Kasumi-1 (cell line): ENCODE results near the gene MPC1L.
A peak's percentile ranks its signal among the peaks of the same experiment; 100 is the strongest.
"Not testable (repeated sequence)": the region's sequence is repeated elsewhere in the genome, so short reads cannot be mapped to it uniquely, and the experiment has no call there.

ENCODE experiments used
- DNase-seq, 2 experiments: peaks; one replicate each; lab custom pipeline; 2025; lab: John Stamatoyannopoulos, UW

The MPC1L gene

GRCh38 chrX:40623139-40623536 lies at the start of gene MPC1L:
MPC1L (plus strand) TSS chrX:40623428; CDS start chrX:40623566, 138 bp downstream.
- no peak for DNase-seq

DNA sequence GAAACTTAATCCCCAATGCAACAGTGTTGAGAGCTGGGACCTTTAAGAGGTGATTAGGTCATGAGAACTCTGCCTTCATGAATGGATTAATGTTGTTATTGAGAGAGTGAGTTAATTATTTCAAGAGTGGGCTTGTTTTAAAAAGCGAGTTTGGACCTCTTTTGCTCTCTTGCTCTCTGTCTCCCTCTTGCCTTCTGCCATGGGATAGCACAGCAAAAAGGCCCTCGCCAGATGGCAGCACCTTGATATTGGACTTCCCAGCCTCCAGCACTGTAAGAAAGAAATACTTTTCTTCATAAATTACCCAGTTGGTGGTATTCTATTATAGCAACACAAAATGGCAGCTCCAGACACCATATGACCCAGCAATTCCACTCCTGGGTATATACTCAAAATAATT lies 49.5 kb upstream of the MPC1L start:
- DNase-seq: peak; percentile 33 to 51

GRCh38 chrX:40575411-40575810 lies 47.8 kb upstream of the MPC1L start:
- DNase-seq: not testable (repeated sequence)

GRCh38 chrX:40576291-40576690 lies 46.9 kb upstream of the MPC1L start:
- DNase-seq: no peak

DNA sequence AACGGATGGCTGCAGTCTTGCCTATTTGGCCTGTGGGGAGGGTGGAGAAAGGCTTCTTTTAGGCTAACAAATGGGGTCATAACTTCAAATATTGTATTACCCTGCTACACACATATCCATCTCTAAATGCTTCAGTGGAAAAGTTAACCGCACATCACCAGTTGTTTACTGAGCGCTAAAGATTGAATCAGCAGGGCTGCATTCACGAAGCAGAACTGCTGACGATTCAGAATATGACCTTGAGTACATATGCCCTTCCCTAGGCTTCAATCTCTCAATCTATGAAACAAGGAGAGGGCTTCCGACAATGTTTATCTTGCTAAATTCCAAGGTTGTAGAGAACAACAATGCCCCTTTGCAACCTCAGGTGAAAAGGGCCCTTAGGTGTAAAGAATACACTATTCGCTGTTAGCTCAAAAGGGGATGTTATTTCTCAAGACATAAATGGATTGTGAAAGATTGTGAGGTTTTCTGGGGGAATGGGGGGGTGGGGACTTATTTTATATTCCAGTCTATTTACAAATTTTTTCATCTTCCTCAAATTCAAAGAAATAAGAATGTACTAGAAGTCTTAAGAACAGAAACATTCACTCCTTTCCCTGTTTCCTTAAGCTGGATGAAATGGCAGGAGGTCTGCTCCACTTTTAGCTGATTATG lies 45.1 kb upstream of the MPC1L start:
- no peak for DNase-seq

- peak in 1 of 2 experiments; percentile 2 for DNase-seq
Observed at GRCh38 chrX:40579141-40579540, 44.1 kb upstream of the MPC1L start.

DNA sequence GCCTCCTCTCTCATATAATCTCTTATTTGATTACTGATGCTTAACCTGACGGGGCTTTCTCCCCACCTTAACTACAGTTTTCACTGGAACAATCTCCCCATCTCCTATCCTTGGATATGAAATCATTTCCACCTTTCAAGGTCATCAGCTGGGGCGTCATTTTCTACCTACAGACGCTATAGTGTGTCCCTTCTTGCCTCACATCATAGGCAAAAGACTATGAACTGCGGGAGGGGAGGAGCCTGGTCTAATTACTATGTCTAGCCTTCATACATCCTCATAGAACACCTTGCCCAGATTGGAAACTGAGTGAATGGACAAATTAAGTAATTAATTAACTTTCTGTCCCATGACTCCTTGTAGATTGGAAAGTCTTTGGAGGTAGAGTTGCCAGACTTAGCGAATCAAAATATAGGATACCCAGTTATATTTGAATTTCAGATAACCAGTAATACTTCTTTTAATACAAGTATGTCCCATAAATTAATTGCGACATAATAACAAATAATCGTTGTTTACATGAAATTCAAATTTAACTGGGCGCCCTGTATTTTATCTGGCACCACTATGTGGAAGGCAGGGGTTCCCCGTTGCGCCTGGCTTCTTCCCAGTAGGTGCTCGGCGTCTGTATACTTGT lies 43.2 kb upstream of the MPC1L start:
- peak in 1 of 2 experiments; percentile 54 for DNase-seq

DNA sequence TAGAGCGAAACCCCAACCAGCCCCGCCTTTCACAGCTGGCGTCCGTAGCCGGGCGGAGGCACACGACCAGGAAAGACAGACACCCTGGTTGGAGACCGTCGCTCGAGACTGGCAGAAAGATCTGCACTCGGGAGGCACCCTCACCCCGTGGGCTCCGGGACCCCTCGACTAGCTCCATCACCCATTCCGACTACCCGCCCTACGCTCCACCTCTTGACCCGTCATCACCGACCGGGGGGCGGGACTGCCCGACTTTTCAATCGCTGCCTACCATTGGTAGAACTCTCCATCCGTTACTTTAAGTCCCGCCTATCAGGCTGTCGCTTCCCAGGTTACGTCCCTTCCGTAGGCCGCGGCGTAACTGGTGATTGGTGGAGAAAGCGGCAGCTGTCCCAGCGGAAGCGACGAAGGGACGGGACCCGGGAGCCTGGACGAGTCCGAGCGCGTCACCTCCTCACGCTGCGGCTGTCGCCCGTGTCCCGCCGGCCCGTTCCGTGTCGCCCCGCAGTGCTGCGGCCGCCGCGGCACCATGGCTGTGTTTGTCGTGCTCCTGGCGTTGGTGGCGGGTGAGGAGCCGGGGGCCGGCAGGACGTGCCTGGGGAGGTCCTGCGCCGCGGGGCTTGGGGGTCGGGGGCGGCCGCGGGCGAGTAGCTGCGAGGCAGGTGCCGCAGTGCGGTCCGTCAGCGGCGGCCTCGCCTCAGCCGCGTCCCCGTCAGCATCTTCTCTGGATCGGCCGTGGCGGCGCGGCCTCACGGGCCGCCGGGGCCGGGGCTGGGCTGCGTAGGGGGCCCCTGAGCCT lies 42.5 kb upstream of the MPC1L start, which contains the start of gene ATP6AP2:
TSS of gene ATP6AP2 (plus strand) at position 434 of the 799 bp plus-strand sequence. CDS start at position 530, 96 bp downstream.
- DNase-seq: peak; percentile 85 to 92

- DNase-seq: peak in 1 of 2 experiments; percentile 1
Observed at GRCh38 chrX:40581336-40581920, 41.8 kb upstream of the MPC1L start.

DNA sequence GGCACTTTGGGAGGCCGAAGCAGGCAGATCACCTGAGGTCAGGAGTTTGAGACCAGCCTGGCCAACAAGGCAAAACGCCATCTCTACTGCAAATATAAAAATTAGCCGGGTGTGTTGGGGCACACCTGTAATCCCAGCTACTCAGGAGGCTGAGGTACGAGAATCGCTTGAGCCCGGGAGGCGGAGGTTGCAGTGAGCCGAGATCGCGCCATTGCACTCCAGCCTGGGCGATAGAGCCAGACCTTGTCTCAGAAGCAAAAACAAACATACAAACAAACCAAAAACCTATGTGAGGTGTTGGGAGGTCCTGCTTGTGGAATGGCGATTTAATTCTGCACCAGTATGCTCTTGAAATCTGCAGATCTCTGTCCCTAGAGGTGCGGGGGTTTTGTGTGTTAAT lies 41.0 kb upstream of the MPC1L start:
- DNase-seq: not testable (repeated sequence)

DNA sequence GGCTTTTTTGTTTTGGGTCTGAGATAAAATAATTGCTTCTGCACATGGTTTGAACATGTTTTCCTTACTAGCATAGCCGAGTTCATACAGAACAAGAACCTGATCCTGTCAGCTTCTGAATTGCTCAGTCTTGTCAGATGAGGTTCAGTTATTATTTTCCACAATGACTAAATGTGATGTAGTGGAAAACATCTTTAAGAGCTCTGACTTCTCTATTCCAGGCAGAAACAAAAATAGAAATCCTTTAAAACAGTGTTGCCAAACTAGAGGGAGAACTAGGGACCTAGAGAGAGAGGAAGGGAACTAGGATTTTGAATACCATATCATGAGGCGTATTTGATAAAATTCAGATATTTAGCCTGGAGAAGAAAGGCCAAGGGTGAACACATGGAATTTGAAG lies 40.4 kb upstream of the MPC1L start:
- DNase-seq: no peak

GRCh38 chrX:40587623-40588022 lies 35.6 kb upstream of the MPC1L start:
- DNase-seq: not testable (repeated sequence)

- not testable (repeated sequence) for DNase-seq
Observed at GRCh38 chrX:40589616-40590321, 33.5 kb upstream of the MPC1L start.

GRCh38 chrX:40603446-40603845 lies 19.8 kb upstream of the MPC1L start:
- no peak for DNase-seq

DNA sequence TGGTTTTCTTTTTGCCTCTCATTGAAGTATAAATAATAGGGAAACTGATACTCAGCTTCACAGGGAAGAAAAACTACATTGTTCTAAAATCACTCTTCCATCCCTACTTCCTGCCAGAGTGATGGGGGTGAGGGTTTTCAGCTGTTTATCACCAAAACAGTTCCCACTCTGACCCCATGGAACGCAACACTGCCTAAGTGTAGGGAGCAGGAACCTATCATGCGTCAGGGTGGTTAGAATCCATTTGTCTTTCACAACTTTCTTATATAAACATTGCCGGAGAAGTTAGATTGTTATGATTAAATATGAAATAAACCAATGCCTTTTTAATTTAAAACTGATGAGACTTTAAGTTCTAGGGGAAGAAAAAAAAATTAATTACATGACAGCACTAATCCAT lies 15.8 kb upstream of the MPC1L start:
- no peak for DNase-seq

DNA sequence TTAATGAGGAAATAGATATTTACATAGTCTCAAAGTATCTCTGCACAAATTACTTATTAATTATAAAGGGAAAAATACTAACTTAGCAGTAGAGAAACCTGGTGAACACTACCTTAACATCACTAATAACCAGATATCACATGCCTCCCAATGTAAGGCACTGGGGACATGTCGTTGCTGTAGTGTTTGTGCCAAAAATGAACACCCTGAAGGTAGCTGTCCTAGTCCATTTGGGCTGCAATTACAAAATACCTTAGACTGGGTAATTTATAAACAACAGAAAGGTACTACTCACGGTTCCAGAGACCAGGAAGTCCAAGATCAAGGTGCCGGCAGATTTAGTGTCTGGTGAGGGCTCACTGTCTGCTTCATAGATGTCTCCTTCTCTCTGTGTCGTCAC lies 10.7 kb upstream of the MPC1L start:
- DNase-seq: no peak

GRCh38 chrX:40615976-40616375 lies 7.3 kb upstream of the MPC1L start:
- DNase-seq: no peak

DNA sequence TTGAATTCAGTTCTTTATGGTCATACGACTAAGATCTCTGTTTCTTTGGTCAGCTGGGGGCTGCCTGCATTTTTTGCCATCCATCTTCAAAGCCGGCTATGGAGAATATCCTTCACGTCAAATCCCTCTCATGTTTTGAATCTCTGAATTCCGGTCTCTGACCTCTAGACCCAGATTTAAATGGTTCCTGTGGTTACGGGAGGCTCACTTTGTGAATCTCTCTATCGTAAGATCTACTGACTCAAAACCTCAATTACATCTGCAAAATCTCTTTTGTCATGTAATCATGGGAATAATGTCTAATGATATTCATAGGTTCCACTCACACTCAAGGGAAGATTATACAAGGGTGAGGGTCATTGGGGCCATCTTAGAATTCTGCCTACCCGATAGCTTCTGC lies 5.7 kb upstream of the MPC1L start:
- no peak for DNase-seq

DNA sequence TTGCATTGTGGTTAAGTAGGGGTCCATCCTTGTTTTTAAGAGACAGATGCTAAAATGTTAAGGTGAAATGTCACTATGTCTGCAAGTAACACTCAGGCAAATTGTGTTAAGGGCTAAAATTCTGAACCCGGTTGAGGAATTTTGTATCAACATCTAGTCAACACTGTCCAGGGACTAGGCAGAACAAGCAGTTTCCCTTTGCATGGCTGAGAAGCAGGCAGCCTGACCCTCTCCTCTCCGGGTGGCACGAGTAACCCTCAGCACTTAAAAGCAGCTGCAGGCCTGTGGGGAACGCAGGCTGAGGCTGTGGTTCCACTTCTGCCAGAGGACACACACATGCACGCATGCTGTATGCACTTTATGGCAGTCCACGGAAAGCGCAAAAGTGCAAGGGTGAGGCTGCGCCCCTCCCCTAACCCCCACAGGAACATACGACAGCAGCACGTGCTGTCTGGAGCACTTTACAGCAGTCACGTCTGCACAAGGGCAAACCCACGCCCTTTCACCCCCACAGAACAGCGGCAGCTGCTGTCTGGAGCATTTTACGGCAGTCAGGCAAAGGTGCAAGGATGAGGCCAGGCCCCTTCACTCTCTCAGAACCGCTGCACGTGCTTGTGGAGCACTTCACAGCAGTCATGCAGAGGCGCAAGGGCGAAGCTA lies 619 bp upstream of the MPC1L start:
- no peak for DNase-seq

- DNase-seq: no peak
Observed at GRCh38 chrX:40623665-40624064, 437 bp downstream of the MPC1L start.

DNA sequence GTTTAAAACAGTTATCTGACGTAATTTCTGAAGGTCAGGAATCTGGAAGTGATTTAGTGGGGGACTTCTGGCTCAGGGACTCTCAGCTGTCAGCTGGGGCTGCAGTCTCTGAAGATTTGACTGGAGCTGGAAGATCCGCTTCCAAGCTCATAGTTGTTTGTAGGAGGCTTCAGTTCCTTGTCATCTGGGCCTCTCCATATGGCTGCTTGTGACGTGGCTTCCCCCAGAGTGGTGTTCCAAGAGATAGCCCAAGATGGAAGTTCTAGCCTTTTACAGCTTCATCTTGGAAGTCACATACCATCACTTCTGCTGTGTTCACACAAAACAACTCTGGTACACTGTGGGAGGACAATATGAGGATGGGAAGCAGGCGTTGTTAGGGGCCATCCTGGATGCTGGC lies 2.1 kb downstream of the MPC1L start:
- no peak for DNase-seq
